ENCODE measurements around the gene SLC2A14.
"Not testable (repeated sequence)": the region's sequence is repeated elsewhere in the genome, so short reads cannot be mapped to it uniquely, and the experiment has no call there.

The SLC2A14 gene

DNA sequence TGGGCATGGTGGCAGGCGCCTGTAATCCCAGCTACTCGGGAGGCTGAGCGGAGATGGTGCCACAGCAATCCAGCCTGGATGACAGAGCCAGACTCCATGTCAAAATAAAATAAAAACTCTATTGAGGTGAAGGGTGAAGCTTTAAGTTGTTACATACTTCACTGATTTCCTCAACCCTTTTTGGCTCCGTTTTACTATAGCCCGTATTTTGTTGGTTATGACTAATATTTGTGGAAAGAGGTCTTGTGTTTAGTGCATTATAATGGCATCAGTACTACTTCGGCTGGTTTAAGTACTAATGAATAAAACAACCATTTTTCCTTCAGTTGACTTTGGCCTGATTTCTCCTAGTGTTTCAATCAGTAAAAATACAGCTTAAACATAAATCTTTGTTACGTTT is 27.0 kb upstream of the SLC2A14 start:
- Histone ChIP-seq H3K4me1 (ENCODE audit: control insufficient read depth, insufficient read depth, low read length) (no peaks in the 10 kb centered on the region), H3K4me3 (ENCODE audit: low read length) (no peak overlapping the region), H3K27ac (ENCODE audit: low read depth, low read length) (no peak overlapping the region), H3K9ac (ENCODE audit: low read length) (no peak overlapping the region), H3K27me3 (ENCODE audit: control insufficient read depth, insufficient read depth, low read length) (no peaks in the 10 kb centered on the region), H3K36me3 (ENCODE audit: control insufficient read depth, insufficient read depth, low read length) (no peaks in the 10 kb centered on the region)

DNA sequence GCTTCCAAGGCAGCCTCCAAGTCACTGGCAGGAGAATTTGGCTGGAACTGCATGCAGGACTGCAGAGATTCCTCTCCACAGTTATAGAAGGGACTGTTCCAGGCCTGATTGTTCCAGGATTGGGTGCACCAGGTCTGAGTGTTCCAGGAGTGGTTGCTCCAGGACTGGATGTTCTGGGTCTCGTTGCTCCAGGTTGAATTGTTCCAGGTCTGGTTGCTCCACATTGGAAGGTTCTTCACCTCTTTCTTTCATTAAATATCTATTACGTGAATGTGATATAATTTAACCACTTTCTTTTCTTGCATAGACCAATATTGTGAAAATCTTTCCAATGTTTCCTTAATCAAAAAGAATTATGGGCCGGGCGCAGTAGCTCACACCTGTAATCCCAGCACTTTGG is 24.0 kb upstream of the SLC2A14 start:
- H3K36me3 ChIP-seq (ENCODE audit: control insufficient read depth, insufficient read depth, low read length); H3K4me1 ChIP-seq (ENCODE audit: control insufficient read depth, insufficient read depth, low read length); H3K27ac ChIP-seq (ENCODE audit: low read depth, low read length); H3K4me3 ChIP-seq (ENCODE audit: low read length); H3K9ac ChIP-seq (ENCODE audit: low read length); H3K27me3 ChIP-seq (ENCODE audit: control insufficient read depth, insufficient read depth, low read length): not testable (repeated sequence)

GRCh38 chr12:7892186-7892980 is 19.7 kb upstream of the SLC2A14 start:
- Histone ChIP-seq H3K4me3 (ENCODE audit: low read length) (no peak overlapping the region), H3K9ac (ENCODE audit: low read length) (no peak overlapping the region), H3K27ac (ENCODE audit: low read depth, low read length) (no peak overlapping the region), H3K36me3 (ENCODE audit: control insufficient read depth, insufficient read depth, low read length) (no peaks in the 10 kb centered on the region), H3K4me1 (ENCODE audit: control insufficient read depth, insufficient read depth, low read length) (no peaks in the 10 kb centered on the region), H3K27me3 (ENCODE audit: control insufficient read depth, insufficient read depth, low read length) (no peaks in the 10 kb centered on the region)

DNA sequence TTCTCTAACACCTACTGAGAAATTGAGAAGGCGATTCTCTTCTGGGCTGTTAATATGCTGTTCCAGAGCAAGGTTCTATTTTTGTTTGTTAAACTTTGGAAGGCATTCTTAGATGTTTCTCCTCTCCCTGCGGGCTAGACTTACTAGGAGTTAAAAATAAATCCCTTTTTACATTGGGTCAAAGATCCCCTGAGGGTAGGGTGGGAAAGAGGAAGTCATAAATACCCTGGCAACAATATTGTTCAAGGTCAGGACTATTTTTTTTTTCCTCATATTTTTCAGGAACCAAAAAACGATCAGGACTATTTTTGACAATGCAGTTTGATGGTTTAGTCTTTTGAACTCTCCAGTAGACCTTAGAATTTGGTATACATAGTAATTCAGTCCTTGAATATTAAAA is 12.0 kb upstream of the SLC2A14 start:
- Histone ChIP-seq H3K4me1 (ENCODE audit: control insufficient read depth, insufficient read depth, low read length) (no peaks in the 10 kb centered on the region), H3K4me3 (ENCODE audit: low read length) (no peak overlapping the region), H3K27me3 (ENCODE audit: control insufficient read depth, insufficient read depth, low read length) (no peaks in the 10 kb centered on the region), H3K27ac (ENCODE audit: low read depth, low read length) (no peak overlapping the region), H3K36me3 (ENCODE audit: control insufficient read depth, insufficient read depth, low read length) (no peaks in the 10 kb centered on the region), H3K9ac (ENCODE audit: low read length) (no peak overlapping the region)

DNA sequence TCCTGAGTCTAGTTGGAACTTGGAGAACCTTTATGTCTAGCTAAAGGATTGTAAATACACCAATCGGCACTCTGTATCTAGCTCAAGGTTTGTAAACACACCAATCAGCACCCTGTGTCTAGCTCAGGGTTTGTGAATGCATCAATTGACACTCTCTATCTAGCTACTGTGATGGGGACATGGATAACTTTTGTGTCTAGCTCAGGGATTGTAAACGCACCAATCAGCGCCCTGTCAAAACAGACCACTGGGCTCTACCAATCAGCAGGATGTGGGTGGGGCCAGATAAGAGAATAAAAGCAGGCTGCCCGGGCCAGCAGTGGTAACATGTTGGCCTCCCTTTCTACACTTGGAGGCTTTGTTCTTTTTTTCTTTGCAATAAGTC is 9.0 kb upstream of the SLC2A14 start:
- H3K27me3 ChIP-seq (ENCODE audit: control insufficient read depth, insufficient read depth, low read length); H3K27ac ChIP-seq (ENCODE audit: low read depth, low read length); H3K36me3 ChIP-seq (ENCODE audit: control insufficient read depth, insufficient read depth, low read length); H3K4me1 ChIP-seq (ENCODE audit: control insufficient read depth, insufficient read depth, low read length); H3K4me3 ChIP-seq (ENCODE audit: low read length); H3K9ac ChIP-seq (ENCODE audit: low read length): not testable (repeated sequence)

GRCh38 chr12:7880952-7881735 is 8.4 kb upstream of the SLC2A14 start:
- not testable (repeated sequence) for H3K4me3 ChIP-seq (ENCODE audit: low read length); H3K4me1 ChIP-seq (ENCODE audit: control insufficient read depth, insufficient read depth, low read length); H3K27me3 ChIP-seq (ENCODE audit: control insufficient read depth, insufficient read depth, low read length); H3K9ac ChIP-seq (ENCODE audit: low read length); H3K27ac ChIP-seq (ENCODE audit: low read depth, low read length); H3K36me3 ChIP-seq (ENCODE audit: control insufficient read depth, insufficient read depth, low read length)

DNA sequence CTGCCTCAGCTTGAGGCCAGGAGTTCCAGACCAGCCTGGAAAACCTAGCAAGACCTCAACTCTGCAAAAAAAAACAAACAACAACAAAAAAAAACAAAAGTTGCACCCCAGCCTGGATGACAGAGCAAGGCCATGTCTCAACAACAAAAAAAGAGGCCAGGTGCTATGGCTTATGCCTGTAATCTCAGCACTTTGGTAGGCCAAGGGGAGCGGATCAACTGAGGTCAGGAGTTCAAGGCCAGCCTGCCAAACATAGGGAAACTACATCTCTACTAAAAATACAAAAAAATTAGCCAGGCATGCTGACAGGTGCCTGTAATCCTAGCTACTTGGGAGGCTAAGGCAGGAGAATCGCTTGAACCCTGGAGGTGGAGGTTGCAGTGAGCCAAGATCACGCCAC is 6.5 kb upstream of the SLC2A14 start:
- H3K27me3 ChIP-seq (ENCODE audit: control insufficient read depth, insufficient read depth, low read length): no peaks in the 10 kb centered on the region
- no peak overlapping the region for H3K4me3 ChIP-seq (ENCODE audit: low read length)
- H3K27ac ChIP-seq (ENCODE audit: low read depth, low read length): no peak overlapping the region
- no peaks in the 10 kb centered on the region for H3K36me3 ChIP-seq (ENCODE audit: control insufficient read depth, insufficient read depth, low read length)
- H3K4me1 ChIP-seq (ENCODE audit: control insufficient read depth, insufficient read depth, low read length): no peaks in the 10 kb centered on the region
- H3K9ac ChIP-seq (ENCODE audit: low read length): no peak overlapping the region

DNA sequence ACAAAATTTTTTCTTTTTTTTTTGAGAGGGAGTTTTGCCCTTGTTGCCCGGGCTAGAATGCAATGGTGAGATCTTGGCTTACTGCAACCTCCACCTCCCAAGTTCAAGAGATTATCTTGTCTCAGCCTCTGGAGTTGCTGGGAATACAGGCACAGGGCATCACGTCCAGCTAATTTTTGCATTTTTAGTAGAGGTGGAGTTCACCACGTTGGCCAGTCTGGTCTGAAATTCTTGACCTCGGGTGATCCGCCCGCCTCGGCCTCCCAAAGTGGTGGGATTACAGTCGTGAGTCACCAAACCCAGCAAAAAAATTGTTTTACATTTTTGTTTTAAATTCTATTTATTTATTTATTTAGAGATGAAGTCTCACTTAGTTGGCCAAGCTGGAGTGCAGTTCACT is 4.7 kb upstream of the SLC2A14 start:
- H3K27me3 ChIP-seq (ENCODE audit: control insufficient read depth, insufficient read depth, low read length): no peaks in the 10 kb centered on the region
- no peaks in the 10 kb centered on the region for H3K4me1 ChIP-seq (ENCODE audit: control insufficient read depth, insufficient read depth, low read length)
- H3K9ac ChIP-seq (ENCODE audit: low read length): no peak overlapping the region
- no peak overlapping the region for H3K4me3 ChIP-seq (ENCODE audit: low read length)
- H3K36me3 ChIP-seq (ENCODE audit: control insufficient read depth, insufficient read depth, low read length): no peaks in the 10 kb centered on the region
- no peak overlapping the region for H3K27ac ChIP-seq (ENCODE audit: low read depth, low read length)

DNA sequence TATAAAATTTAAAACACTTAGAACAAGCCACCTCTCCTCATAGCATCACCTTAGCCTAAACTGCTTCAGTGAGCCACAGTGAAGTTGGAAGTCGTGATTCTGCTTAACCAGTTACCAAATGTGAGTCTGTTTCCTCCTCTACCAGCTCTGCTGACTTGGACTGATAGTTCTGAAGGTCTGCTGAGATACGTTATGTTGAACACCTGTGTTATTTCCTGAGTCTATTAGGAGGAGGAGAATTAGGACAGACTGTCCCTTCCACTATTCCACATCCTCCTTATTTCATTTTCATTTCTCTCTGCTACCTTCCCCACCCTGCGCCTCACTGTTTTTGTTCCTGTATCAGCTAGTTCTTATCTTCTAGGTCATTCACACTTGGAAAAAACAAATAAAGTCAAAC is 2.4 kb downstream of the SLC2A14 start:
- Histone ChIP-seq H3K4me3 (ENCODE audit: low read length) (no peak overlapping the region), H3K27me3 (ENCODE audit: control insufficient read depth, insufficient read depth, low read length) (no peaks in the 10 kb centered on the region), H3K4me1 (ENCODE audit: control insufficient read depth, insufficient read depth, low read length) (no peaks in the 10 kb centered on the region), H3K9ac (ENCODE audit: low read length) (no peak overlapping the region), H3K27ac (ENCODE audit: low read depth, low read length) (no peak overlapping the region), H3K36me3 (ENCODE audit: control insufficient read depth, insufficient read depth, low read length) (no peaks in the 10 kb centered on the region)

DNA sequence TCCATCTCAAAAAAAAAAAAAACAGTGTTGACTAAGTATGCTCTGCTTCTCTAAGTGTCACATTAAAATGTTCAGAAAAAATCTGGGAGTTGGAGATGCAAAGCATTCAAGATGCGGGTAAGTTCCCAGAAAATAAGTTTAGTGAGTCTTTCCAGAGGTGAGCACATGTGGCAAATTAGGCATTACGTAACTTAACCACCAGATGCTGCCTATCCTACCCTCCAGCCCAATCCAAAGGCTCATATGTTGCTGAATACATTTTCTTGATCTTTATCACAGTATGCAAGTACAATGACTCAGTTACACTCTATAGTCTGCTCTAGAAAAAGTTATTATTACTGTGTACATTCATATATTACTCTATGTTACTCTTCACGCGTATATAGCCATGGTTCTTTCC is 3.6 kb downstream of the SLC2A14 start:
- Histone ChIP-seq H3K4me1 (ENCODE audit: control insufficient read depth, insufficient read depth, low read length) (no peaks in the 10 kb centered on the region), H3K9ac (ENCODE audit: low read length) (no peak overlapping the region), H3K4me3 (ENCODE audit: low read length) (no peak overlapping the region), H3K36me3 (ENCODE audit: control insufficient read depth, insufficient read depth, low read length) (no peaks in the 10 kb centered on the region), H3K27ac (ENCODE audit: low read depth, low read length) (no peak overlapping the region), H3K27me3 (ENCODE audit: control insufficient read depth, insufficient read depth, low read length) (no peaks in the 10 kb centered on the region)

DNA sequence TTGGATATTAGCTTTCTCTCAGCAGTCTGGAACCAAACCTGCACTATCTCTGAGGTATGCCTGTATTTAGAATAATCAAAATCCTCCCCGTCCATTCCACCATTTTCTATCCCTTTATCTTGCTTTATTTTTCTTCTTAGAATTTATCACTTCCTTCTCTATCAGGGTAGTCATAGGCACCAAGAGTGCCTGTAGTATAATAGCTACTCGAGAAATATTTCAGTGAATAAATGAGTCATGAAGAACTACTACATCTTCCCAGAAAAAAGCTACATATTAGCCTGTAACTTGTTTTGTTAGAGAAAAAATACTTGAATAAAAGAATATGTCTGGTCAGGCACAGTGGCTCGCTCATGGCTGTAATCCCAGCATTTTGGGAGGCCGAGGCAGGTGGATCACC is 4.3 kb downstream of the SLC2A14 start:
- Histone ChIP-seq H3K4me3 (ENCODE audit: low read length) (no peak overlapping the region), H3K27ac (ENCODE audit: low read depth, low read length) (no peak overlapping the region), H3K36me3 (ENCODE audit: control insufficient read depth, insufficient read depth, low read length) (no peaks in the 10 kb centered on the region), H3K4me1 (ENCODE audit: control insufficient read depth, insufficient read depth, low read length) (no peaks in the 10 kb centered on the region), H3K27me3 (ENCODE audit: control insufficient read depth, insufficient read depth, low read length) (no peaks in the 10 kb centered on the region), H3K9ac (ENCODE audit: low read length) (no peak overlapping the region)

GRCh38 chr12:7864601-7865150 is 8.0 kb downstream of the SLC2A14 start:
- Histone ChIP-seq H3K36me3 (ENCODE audit: control insufficient read depth, insufficient read depth, low read length) (no peaks in the 10 kb centered on the region), H3K4me1 (ENCODE audit: control insufficient read depth, insufficient read depth, low read length) (no peaks in the 10 kb centered on the region), H3K27me3 (ENCODE audit: control insufficient read depth, insufficient read depth, low read length) (no peaks in the 10 kb centered on the region), H3K27ac (ENCODE audit: low read depth, low read length) (no peak overlapping the region), H3K9ac (ENCODE audit: low read length) (no peak overlapping the region), H3K4me3 (ENCODE audit: low read length) (no peak overlapping the region)

All from rectal smooth muscle tissue (tissue), 1 donor.